ENCODE data around the gene KIF17.
A peak's percentile ranks its signal among the peaks of the same experiment; 100 is the strongest.

Gene KIF17

DNA sequence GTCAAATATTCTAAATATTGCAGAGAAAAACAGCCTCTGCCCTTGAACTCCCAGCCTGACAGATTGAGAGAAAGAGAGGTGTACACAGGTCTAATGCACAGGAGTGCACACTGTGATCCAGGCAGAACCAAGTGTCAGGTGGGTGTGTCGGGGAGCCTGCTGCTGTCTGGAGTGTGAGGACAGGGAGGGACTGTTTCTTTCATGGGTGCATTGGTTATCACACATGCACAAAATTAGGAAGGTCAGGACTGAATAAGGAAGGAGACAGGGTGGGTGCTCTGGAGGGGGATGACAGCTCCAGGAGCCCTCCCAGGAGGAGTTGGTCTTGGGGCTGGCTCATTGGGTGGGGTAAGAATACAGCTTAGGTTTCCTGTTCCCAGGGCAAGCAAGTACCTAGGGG lies 97.8 kb downstream of the KIF17 start:
- no peak overlapping the region for H3K4me3 Mint-ChIP-seq
- ATAC-seq (no peak), DNase-seq (no peak)
- no peaks in the 10 kb centered on the region for H3K4me1 Mint-ChIP-seq
- H3K9me3 Mint-ChIP-seq: no peaks in the 10 kb centered on the region
- no peak overlapping the region for H3K27ac Mint-ChIP-seq
- peaks cover 8% of the 10 kb centered on the region for H3K27me3 Mint-ChIP-seq

DNA sequence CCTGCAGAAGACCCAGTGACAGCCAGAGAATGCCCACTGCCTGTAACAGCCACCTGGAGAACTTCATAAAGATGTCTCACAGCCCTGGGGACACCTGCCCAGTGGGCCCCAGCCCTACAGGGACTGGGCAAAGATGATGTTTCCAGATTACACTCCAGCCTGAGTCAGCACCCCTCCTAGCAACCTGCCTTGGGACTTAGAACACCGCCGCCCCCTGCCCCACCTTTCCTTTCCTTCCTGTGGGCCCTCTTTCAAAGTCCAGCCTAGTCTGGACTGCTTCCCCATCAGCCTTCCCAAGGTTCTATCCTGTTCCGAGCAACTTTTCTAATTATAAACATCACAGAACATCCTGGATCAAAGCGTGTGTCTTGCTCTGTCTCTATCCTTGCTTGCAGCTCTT lies 99.3 kb downstream of the KIF17 start:
- Mint-ChIP-seq H3K4me1 (no peaks in the 10 kb centered on the region), H3K9me3 (no peaks in the 10 kb centered on the region), H3K4me3 (no peak overlapping the region), H3K27ac (peak overlapping the region in 1 of 2 donors; percentile 55), H3K27me3 (peaks cover 16% of the 10 kb centered on the region)
- DNase-seq (no peak), ATAC-seq (no peak)

DNA sequence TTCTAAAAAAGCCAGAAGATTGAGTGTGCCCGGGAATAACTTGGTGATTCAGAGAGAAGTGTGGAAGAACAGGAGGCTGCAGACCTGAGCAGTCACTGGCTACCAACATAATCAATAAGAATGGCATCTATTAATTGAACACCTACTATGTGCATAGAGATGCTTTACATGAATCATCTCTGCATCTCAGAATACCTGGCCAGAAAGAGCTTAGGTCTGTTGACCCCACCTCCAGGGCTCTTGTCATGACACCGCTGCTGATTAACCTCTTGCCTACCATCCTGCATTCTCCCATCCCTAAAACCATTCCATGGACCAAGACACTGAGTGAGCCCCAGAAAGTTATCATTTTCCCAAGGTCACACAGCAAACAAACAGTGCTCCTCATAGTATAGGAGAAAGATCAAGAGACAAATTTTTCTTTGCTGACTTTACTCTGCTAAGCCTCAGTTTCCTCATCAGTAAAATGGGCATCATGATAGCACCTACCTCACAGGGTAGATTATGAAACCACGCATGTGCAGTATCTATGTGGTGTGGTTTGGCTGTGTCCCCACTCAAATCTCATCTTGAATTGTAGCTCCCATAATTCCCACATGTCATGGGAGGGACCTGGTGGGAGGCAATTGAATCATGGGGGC lies 100.8 kb downstream of the KIF17 start:
- H3K27me3 Mint-ChIP-seq: peaks cover 16% of the 10 kb centered on the region
- H3K9me3 Mint-ChIP-seq: no peaks in the 10 kb centered on the region
- no peaks in the 10 kb centered on the region for H3K4me1 Mint-ChIP-seq
- no peak for ATAC-seq
- DNase-seq: no peak
- no peak overlapping the region for H3K27ac Mint-ChIP-seq
- no peak overlapping the region for H3K4me3 Mint-ChIP-seq

DNA sequence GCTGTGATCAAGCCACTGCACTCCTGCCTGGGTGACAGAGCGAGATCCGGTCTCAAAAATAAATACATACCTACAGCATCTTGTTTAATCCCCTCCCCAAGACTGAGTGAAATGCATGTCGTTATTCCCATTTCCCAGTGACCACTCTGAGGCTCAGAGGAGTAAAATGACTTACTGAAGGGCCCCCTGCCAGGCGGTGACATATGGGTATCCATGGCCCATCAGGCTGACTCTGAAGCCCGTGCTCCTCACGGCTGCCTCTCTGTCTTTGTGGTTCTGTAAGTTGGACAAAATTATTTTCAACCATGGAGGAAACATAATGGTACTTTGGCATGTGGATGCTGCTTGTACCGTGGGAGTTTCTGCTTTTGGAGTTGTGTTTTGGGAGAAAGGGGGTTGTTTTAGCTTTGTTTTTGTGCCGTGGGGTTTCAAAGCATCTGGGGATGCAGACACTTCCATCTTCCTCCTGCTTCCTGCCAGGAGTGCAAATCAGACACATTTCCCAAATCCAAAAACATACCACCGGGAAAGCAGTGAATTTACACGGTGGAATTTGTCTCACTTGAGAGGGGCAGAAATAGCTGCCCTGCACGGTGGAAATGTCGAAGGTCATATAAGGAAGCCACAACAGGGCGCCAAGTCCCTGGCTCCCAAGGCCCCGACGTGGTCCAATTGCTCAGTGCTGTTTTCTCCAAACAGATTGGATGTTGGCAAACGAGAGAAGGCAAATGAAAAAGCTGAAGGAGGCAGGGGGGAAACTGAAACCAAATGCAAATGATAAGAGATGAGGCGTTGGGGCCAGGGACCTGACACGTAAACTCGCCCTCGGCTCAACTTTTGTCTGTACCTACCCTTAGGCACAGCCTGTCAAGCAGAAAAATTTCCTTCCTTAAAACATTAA lies 101.6 kb downstream of the KIF17 start:
- Mint-ChIP-seq H3K27me3 (peaks cover 16% of the 10 kb centered on the region), H3K4me3 (no peak overlapping the region), H3K27ac (no peak overlapping the region), H3K9me3 (no peaks in the 10 kb centered on the region), H3K4me1 (no peaks in the 10 kb centered on the region)
- DNase-seq: no peak
- ATAC-seq: no peak

DNA sequence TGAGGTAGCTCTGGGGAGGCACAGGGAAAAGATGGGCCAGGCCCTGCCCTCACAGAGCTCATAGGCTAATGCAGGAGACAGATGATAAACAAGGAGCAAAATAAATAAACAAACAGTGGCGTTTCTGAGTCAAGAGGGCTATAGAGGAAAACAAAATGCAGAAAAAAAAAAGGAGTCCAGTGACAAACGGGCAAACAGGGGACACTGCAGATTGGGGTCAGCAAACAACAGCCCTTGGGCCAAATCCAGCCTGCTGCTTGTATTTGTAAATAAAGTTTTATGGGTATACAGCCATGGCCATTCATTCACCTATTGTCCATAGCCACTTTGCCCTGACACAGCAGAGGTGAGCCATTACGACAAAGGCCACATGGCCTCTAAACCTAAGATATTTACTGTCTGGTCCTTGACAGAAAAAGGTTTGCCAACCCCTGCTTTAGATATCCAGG lies 103.7 kb downstream of the KIF17 start:
- H3K4me1 Mint-ChIP-seq: no peaks in the 10 kb centered on the region
- H3K27ac Mint-ChIP-seq: no peak overlapping the region
- H3K4me3 Mint-ChIP-seq: no peak overlapping the region
- ATAC-seq (no peak), DNase-seq (no peak)
- H3K9me3 Mint-ChIP-seq: no peaks in the 10 kb centered on the region
- H3K27me3 Mint-ChIP-seq: peaks cover 16% of the 10 kb centered on the region

Data from stimulated activated naive CD8-positive, alpha-beta T cell treated with anti-CD3 and anti-CD28 coated beads, Interleukin-15, amount 100 ng/mL, for 72 hours (primary cell).